Articular chondrocyte of knee joint (primary cell): ENCODE data around the gene ZFP28. TPM values are rescaled to one million over a fixed set of nuclear protein-coding genes. Genes with fewer than 3 reads are reported as not detected.

Experiments
- total RNA-seq: library from RNA; depleted of rRNA; stranded (reverse); fragments of >200 nt; gene quantifications from 2 replicates; pipeline ENCODE4 v1.2.3, GENCODE V29; 2012

ZFP28 gene
- 9.7 and 10.1 TPM in 2 replicates for total RNA-seq

DNA sequence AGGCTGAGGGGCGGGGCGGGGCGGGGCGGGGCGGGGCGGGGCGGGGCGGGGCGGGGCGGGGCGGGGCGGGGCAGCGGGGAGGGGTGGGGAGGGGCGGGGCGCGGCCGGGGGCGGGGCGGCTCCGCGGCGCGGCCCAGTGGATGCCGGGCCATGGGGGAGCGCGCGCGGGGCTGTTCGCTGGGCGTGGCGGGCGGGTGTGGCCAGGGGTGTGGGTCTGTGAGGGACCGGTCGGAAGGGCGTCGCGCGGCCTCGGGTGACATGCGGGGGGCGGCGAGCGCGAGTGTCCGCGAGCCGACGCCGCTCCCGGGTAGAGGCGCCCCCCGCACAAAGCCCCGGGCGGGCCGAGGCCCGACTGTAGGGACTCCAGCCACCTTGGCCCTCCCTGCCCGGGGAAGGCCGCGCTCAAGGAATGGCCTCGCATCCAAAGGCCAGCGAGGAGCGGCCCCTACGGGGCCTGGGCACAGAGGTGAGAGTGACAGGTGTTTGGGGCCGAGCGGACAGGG, at the start of gene ZFP28:
ZFP28 (plus strand) TSS at position 188 of the 503 bp plus-strand sequence; CDS start at position 259, 71 bp downstream.

DNA sequence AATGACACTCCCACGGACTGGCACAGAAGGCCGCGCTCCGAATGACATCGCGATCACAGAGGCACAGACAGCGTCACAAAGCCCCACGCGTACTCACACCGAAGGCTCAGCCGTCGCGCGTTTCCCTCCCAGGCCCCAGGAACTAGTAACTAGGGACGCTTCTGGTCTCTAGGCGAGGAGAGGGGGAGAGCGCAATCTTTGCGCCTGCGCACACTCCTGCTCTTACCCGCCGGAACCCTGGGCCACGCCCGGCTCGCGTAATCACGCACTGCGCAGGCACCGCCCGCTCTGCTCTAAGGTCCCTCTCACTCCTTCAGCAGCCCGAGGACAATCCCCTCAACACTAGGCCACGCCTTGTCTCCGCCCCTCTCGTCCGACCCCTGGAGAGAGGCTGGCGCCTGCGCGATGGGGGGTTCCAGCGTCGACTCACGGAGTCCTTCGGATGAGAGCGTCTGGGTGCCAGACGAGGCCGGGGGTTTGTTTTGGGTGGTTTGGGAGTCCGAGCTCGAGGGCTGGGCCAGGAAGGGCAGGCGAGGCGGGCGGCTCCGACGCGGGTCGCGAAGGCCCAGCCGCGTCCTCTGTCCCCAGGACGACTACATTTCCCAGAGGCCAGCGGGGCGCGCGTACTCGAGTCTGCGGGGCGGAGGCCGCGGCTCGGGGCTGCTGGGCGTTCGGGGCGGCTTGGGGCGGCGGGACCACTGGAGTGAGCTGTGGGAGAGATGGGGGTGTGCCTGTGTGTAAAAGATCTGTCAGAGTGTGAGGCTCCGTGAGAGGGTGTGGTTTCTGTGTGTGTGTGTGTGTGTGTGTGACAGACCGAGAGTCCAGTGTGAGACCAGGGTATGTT, 31.1 kb upstream of the ZFP28 start, which contains the start of gene ZNF471:
ZNF471 (plus strand) TSS at position 410 of the 844 bp plus-strand sequence. CDS start 3,717 bp downstream, outside the sequence.

DNA sequence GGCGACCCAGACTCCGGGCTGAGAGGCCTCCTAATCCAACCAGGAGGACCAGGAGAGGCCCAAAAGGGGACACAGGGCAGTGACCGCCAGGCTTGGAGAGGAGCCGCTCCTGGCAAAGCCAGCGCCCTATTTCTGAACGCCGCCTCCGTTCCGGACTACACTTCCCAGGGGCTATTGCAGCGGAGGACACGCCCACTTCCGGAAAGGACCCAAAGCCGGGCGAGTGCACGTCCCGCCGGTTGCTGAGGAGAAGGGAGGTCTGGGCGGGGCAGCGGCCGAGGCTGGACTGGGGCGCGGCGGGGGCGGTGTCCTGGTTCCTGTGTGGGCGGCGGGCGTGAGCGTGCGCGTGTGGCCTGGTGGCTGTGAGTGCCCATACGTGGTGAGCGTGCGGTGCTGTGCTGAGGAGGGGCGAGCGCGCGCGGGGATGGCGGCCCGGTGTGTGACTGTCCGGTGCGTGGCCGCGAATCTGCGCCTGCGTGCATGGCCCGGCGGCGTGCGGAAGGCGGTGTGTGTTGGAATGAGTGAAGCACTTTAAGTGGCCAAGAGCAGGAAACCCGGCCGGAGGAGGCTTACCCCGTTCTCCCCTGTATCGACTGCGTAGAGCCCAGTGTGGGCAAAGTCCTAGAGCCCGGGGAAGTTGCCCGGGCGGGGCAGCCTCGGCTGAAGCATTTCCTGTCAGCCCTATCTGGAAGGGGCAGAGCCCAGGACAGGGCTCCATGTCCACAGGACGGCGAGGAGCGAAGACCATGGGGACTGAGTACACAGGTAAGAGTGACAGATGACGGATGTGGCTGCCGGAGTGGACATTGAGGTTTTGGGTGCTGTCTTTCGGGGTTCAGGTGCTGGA, 28.7 kb downstream of the ZFP28 start, which contains the start of gene ZNF470:
ZNF470 (plus strand) TSS at position 195 of the 847 bp plus-strand sequence. CDS start 2,844 bp downstream, outside the sequence.

DNA sequence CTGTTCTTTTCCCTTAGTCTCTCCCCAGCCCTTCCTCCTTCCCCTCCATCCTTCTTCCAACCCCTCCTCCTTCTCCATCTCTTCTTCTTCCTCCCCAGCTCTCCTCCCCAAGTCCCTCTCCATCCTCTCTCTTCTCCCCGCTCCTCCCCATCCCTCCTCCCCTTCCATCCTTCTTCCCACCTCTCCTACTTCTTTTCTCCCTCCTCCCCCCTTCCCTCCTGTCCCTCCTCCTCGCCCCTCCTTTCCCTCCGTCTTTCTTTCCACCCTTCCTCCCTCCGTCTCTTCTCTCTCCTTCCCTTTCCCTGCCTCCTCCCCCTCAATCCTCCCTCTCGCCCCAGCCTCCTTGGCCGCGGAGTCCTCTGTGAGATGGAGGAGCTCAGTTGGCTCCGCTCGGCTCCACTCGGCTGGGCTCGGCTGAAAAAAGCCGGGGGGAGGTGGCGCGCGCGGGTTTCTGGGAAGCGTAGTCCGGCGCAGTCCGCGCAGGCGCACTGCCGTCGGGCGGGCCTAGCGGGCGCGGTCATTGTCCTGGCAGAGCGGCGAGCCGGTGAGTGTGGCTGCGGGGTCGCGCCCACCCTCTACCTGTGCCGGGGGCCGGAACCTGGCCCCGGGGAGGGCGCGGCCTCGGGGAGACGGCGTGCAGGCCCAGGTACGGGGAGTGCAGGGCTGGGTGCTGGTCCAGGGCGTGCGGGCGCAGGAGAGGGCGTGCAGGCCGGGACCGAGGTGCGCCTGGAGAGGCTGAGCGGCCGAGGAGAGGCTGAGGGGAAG, 56.2 kb downstream of the ZFP28 start, which contains the start of gene ZNF71:
ZNF71 (plus strand) TSS at position 520 of the 765 bp plus-strand sequence. CDS start 6,257 bp downstream, outside the sequence.

Other genes with a start within 250 kb of the ZFP28 start
- 5.7 and 7.6 TPM in 2 replicates for gene ZSCAN5A, start 224.1 kb upstream of the ZFP28 start, total RNA-seq
- gene ZNF582, start 145.4 kb upstream of the ZFP28 start, total RNA-seq: 2.3 and 3.7 TPM in 2 replicates
- 9.7 and 13.5 TPM in 2 replicates for gene ZNF583, start 134.6 kb upstream of the ZFP28 start, total RNA-seq
- 4.8 and 7.2 TPM in 2 replicates for gene ZNF667, start 61.6 kb upstream of the ZFP28 start, total RNA-seq
- 3.9 and 5.3 TPM in 2 replicates for gene ZNF471, start 31.1 kb upstream of the ZFP28 start, total RNA-seq
- 7.7 and 10.1 TPM in 2 replicates for gene ZNF470, start 28.5 kb downstream of the ZFP28 start, total RNA-seq
- gene ZNF71, start 56.4 kb downstream of the ZFP28 start, total RNA-seq: 6.1 and 7.7 TPM in 2 replicates
- 0.26 TPM in 1 of 2 replicates, not detected in the other for gene SMIM17, start 104.2 kb downstream of the ZFP28 start, total RNA-seq
- 0.39 and 1.7 TPM in 2 replicates for gene ZNF835, start 132.8 kb downstream of the ZFP28 start, total RNA-seq